ENCODE results near the gene ZFYVE26.

DNA sequence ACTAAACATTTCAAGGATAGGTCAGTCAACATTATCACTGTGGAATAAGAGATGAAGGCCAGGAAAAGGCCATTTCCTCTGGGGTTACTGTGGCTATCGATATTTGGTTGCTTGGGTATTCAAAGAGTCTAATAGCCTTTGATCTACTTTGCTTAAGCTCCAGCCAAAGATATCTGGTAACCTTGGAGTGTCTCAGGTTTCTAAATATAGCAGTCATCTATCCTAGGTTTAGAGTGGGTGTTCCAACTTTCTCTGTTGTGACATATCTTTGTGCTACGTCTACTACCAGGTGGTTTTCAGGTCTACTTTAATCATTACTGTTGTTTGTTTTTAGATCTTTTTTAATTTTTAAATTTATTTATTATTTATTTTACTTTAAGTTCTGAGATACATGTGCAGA, 72.3 kb downstream of the ZFYVE26 start:
- TF ChIP-seq ZNF274 (IDR thresholded peaks at IDR 0.05; ENCODE audit: low read depth, low read length) = no peak
- TF ChIP-seq YY1 (IDR thresholded peaks at IDR 0.05; ENCODE audit: insufficient read depth, insufficient read length) = no peak
- TF ChIP-seq SUZ12 (IDR thresholded peaks at IDR 0.05; ENCODE audit: extremely low read depth, insufficient read depth, insufficient read length) = no peak
